Measurements from ENCODE around the gene ZNF791. TPM values are rescaled to one million over a fixed set of nuclear protein-coding genes. Genes with fewer than 3 reads are reported as not detected.
"Not testable (repeated sequence)": the region's sequence is repeated elsewhere in the genome, so short reads cannot be mapped to it uniquely, and the experiment has no call there.

ZNF791 gene
- total RNA-seq, 2 experiments from 2014 or later = 16.1 to 18.1 TPM

- peaks cover 24% of the 10 kb centered on the region for H3K4me1 Mint-ChIP-seq
These were observed 67.3 kb downstream of the ZNF791 start for GRCh38 chr19:12678039-12678438.

GRCh38 chr19:12680034-12680433 lies 69.3 kb downstream of the ZNF791 start:
- Mint-ChIP-seq H3K27me3 (no peaks in the 10 kb centered on the region), H3K36me3 (ENCODE audit: low read depth) (peaks cover 37% of the 10 kb centered on the region), H3K4me1 (peaks cover 24% of the 10 kb centered on the region), H3K4me3 (peak overlapping the region; percentile 99), H3K27ac (peak overlapping the region; percentile 60), H3K9me3 (ENCODE audit: low read depth) (no peaks in the 10 kb centered on the region)
- DNase-seq (no peak), ATAC-seq (no peak)
- intact Hi-C loops (cut with DNase I, micrococcal nuclease) = loop anchor here in 1 of 2 experiments (2.0 kb wide), 1 partner anchor 57 kb away; the partner anchor contains the start of gene GET3
- ChIA-PET POLR2A (no interaction called here), CTCF (interaction anchor here (0.8 to 1.8 kb wide), 4 partner anchors 9 to 116 kb away, joined by 3 to 7 read pairs (median 3); a partner anchor contains a TSS)

More at GRCh38 chr19:12678039-12678438, 67.3 kb downstream of the ZNF791 start:
- ATAC-seq; DNase-seq; H3K27me3 Mint-ChIP-seq; H3K27ac Mint-ChIP-seq; H3K4me3 Mint-ChIP-seq; H3K9me3 Mint-ChIP-seq (ENCODE audit: low read depth); intact Hi-C loops (cut with DNase I, micrococcal nuclease): not testable (repeated sequence)
- POLR2A ChIA-PET = interaction anchor here (0.8 to 1.3 kb wide), 3 partner anchors 12 to 115 kb away, joined by 4 to 6 read pairs (median 4); partner anchors contain the start of genes MAN2B1 and WDR83
- CTCF ChIA-PET = interaction anchor here (0.6 to 3.1 kb wide), 8 partner anchors 17 to 1904 kb away, joined by 3 to 13 read pairs (median 4); no protein-coding TSS in a partner anchor
- peaks cover 53% of the 10 kb centered on the region for H3K36me3 Mint-ChIP-seq (ENCODE audit: low read depth)

- CTCF ChIA-PET = interaction anchor here (0.6 to 1.8 kb wide), 9 partner anchors 10 to 1266 kb away, joined by 3 to 7 read pairs (median 3); no protein-coding TSS in a partner anchor
- POLR2A ChIA-PET = interaction anchor here (0.5 to 1.8 kb wide), 14 partner anchors 10 to 224 kb away, joined by 3 to 13 read pairs (median 3); partner anchors contain the start of genes JUNB, MAN2B1, TRIR and WDR83
- H3K36me3 Mint-ChIP-seq (ENCODE audit: low read depth) = peaks cover 32% of the 10 kb centered on the region
These were observed 70.6 kb downstream of the ZNF791 start, which contains the start of gene DHPS for GRCh38 chr19:12681074-12681987. TSS of gene DHPS (minus strand) at chr19:12681880. CDS start at chr19:12681766, 114 bp downstream.

More at GRCh38 chr19:12681074-12681987, 70.6 kb downstream of the ZNF791 start, which contains the start of gene DHPS:
- H3K4me1 Mint-ChIP-seq = peaks cover 23% of the 10 kb centered on the region
- peak within 1 kb of the TSS; percentile 97 for H3K27ac Mint-ChIP-seq
- peak; percentile 90 for ATAC-seq
- no peaks in the 10 kb centered on the region for H3K9me3 Mint-ChIP-seq (ENCODE audit: low read depth)
- peak within 1 kb of the TSS; percentile 99 for H3K4me3 Mint-ChIP-seq
- intact Hi-C loops (cut with DNase I, micrococcal nuclease) = loop anchor here (1.0 to 2.0 kb wide), 13 partner anchors 12 to 519 kb away; partner anchors contain the start of genes FBXW9 (in 2 of the 2), FARSA (in 1 of the 2), GET3 (in 1 of the 2) and NACC1 (in 1 of the 2)
- DNase-seq = peak; percentile 94
- H3K27me3 Mint-ChIP-seq = no peaks in the 10 kb centered on the region

Other genes starting within 250 kb of the ZNF791 start
- gene ZNF442, start 245.2 kb upstream of the ZNF791 start, total RNA-seq = 1 to 10 TPM; 1.1 to 1.7 TPM
- gene ZNF799, start 209.6 kb upstream of the ZNF791 start, total RNA-seq = 1 to 10 TPM; 4.0 to 4.3 TPM
- gene ZNF443, start 169.9 kb upstream of the ZNF791 start, total RNA-seq = 1 to 10 TPM; 3.4 to 4.0 TPM
- 1 to 10 TPM; 1.7 to 2.1 TPM for gene ZNF709, start 126.1 kb upstream of the ZNF791 start, total RNA-seq
- gene ZNF564, start 59.4 kb upstream of the ZNF791 start, total RNA-seq = 1 to 10 TPM; 5.2 to 5.6 TPM
- 1 to 10 TPM; 7.7 to 8.7 TPM for gene ZNF490, start 107 bp upstream of the ZNF791 start, total RNA-seq
- 100 to 1,000 TPM; 118 to 154 TPM for gene MAN2B1, start 55.8 kb downstream of the ZNF791 start, total RNA-seq
- gene WDR83, start 55.9 kb downstream of the ZNF791 start, total RNA-seq = 10 to 100 TPM; 13.5 to 19.5 TPM
- 100 to 1,000 TPM; 101 to 112 TPM for gene DHPS, start 71.0 kb downstream of the ZNF791 start, total RNA-seq
- gene GNG14, start 77.1 kb downstream of the ZNF791 start, total RNA-seq = not detected
- 1 to 10 TPM; 8.3 to 8.8 TPM for gene FBXW9, start 85.7 kb downstream of the ZNF791 start, total RNA-seq
- 100 to 1,000 TPM in 1 of 2 experiments, 10 to 100 TPM in 1; 84.8 to 101 TPM for gene TNPO2, start 113.0 kb downstream of the ZNF791 start, total RNA-seq
- 100 to 1,000 TPM; 160 to 215 TPM for gene TRIR, start 123.8 kb downstream of the ZNF791 start, total RNA-seq
- 10 to 100 TPM; 53.7 to 61.9 TPM for gene GET3, start 126.6 kb downstream of the ZNF791 start, total RNA-seq
- gene BEST2, start 140.9 kb downstream of the ZNF791 start, total RNA-seq = not detected
- gene HOOK2, start 164.6 kb downstream of the ZNF791 start, total RNA-seq = 10 to 100 TPM; 20.4 to 20.9 TPM
- gene JUNB, start 180.6 kb downstream of the ZNF791 start, total RNA-seq = 100 to 1,000 TPM; 375 to 412 TPM
- 100 to 1,000 TPM; 261 to 325 TPM for gene PRDX2, start 190.9 kb downstream of the ZNF791 start, total RNA-seq
- gene THSD8, start 191.1 kb downstream of the ZNF791 start, total RNA-seq = 10 to 100 TPM; 31.0 to 48.2 TPM
- gene RNASEH2A, start 195.7 kb downstream of the ZNF791 start, total RNA-seq = 10 to 100 TPM; 27.0 to 51.1 TPM
- gene RTBDN, start 223.7 kb downstream of the ZNF791 start, total RNA-seq = not detected
- 1 to 10 TPM; 1.8 to 2.7 TPM for gene MAST1, start 227.6 kb downstream of the ZNF791 start, total RNA-seq